H9 (cell line): Measurements from ENCODE around the gene NRG3. TPM values are rescaled to one million over a fixed set of nuclear protein-coding genes. Genes with fewer than 3 reads are reported as not detected.

Source experiments
- DNase-seq: peaks from one replicate; pipeline ENCODE4 v3.0.0-alpha.2; 2017
- H2AFZ ChIP-seq: one replicate; pipeline ENCODE4 v1.6.1; 2013; ENCODE audit warnings: mild to moderate bottlenecking, low read length, control low read depth, moderate library complexity
- H2AK5ac ChIP-seq: 2 replicates; pipeline ENCODE4 v1.6.1; 2013; ENCODE audit warnings: low read length, control low read depth, mixed read lengths; ENCODE audit not compliant: insufficient read length
- H2BK120ac ChIP-seq: one replicate; pipeline ENCODE4 v1.6.1; 2013; ENCODE audit warnings: low read depth, mild to moderate bottlenecking, low read length, control low read depth, inconsistent platforms; ENCODE audit not compliant: poor library complexity, severe bottlenecking
- H2BK12ac ChIP-seq: 2 replicates; pipeline ENCODE4 v1.6.1; 2013; ENCODE audit warnings: low read length, control low read depth, mixed read lengths, low read depth; ENCODE audit not compliant: insufficient read length
- H2BK15ac ChIP-seq: 2 replicates; pipeline ENCODE4 v1.6.1; 2013; ENCODE audit warnings: low read depth, low read length, control low read depth
- H2BK20ac ChIP-seq: one replicate; pipeline ENCODE4 v1.6.1; 2013; ENCODE audit warnings: low read depth, mild to moderate bottlenecking, low read length, control low read depth, inconsistent platforms; ENCODE audit not compliant: poor library complexity, severe bottlenecking
- H2BK5ac ChIP-seq: 2 replicates; pipeline ENCODE4 v1.6.1; 2013; ENCODE audit warnings: low read length, control low read depth, mixed read lengths; ENCODE audit not compliant: insufficient read length
- H3K14ac ChIP-seq: 2 replicates; pipeline ENCODE4 v1.6.1; 2013; ENCODE audit warnings: low read length, control low read depth; ENCODE audit not compliant: insufficient read depth
- H3K18ac ChIP-seq: 2 replicates; pipeline ENCODE4 v1.6.1; 2013; ENCODE audit warnings: low read depth, mild to moderate bottlenecking, mixed read lengths, low read length, control low read depth; ENCODE audit not compliant: insufficient read length
- H3K23ac ChIP-seq: 2 replicates; pipeline ENCODE4 v1.6.1; 2013; ENCODE audit warnings: low read length, control low read depth, mixed read lengths, low read depth; ENCODE audit not compliant: insufficient read length
- H3K23me2 ChIP-seq: 2 replicates; pipeline ENCODE4 v1.6.1; 2013; ENCODE audit warnings: low read depth, mild to moderate bottlenecking, mixed read lengths, low read length, control low read depth; ENCODE audit not compliant: insufficient read length, poor library complexity, severe bottlenecking
- H3K27ac ChIP-seq: 2 replicates; pipeline ENCODE4 v1.5.1; 2013; ENCODE audit warnings: low read length, control low read depth, mixed read lengths, low read depth; ENCODE audit not compliant: insufficient read length
- H3K27me3 ChIP-seq: 2 replicates; pipeline ENCODE4 v1.6.1; 2013; ENCODE audit warnings: low read length, control low read depth, inconsistent platforms; ENCODE audit not compliant: insufficient read depth
- H3K4ac ChIP-seq: 2 replicates; pipeline ENCODE4 v1.6.1; 2013; ENCODE audit warnings: low read depth, mild to moderate bottlenecking, control low read depth, inconsistent platforms, low read length, moderate library complexity
- H3K4me1 ChIP-seq: 2 replicates; pipeline ENCODE4 v1.6.1; 2013; ENCODE audit warnings: low read length, control low read depth, inconsistent platforms; ENCODE audit not compliant: insufficient read depth
- H3K4me2 ChIP-seq: 2 replicates; pipeline ENCODE4 v1.6.1; 2013; ENCODE audit warnings: low read length, control low read depth, mixed read lengths; ENCODE audit not compliant: insufficient read length, insufficient read depth
- H3K56ac ChIP-seq: 2 replicates; pipeline ENCODE4 v1.6.1; 2013; ENCODE audit warnings: low read depth, mild to moderate bottlenecking, mixed read lengths, low read length, control low read depth; ENCODE audit not compliant: insufficient read length
- H3K79me1 ChIP-seq: 2 replicates; pipeline ENCODE4 v1.6.1; 2013; ENCODE audit warnings: low read depth, mild to moderate bottlenecking, moderate library complexity, low read length, control low read depth, inconsistent platforms; ENCODE audit not compliant: insufficient read depth, poor library complexity, severe bottlenecking
- H3K79me2 ChIP-seq: 2 replicates; pipeline ENCODE4 v1.6.1; 2013; ENCODE audit warnings: low read length, control low read depth, inconsistent platforms; ENCODE audit not compliant: insufficient read depth
- H3K9ac ChIP-seq: 2 replicates; pipeline ENCODE4 v1.6.1; 2013; ENCODE audit warnings: low read length, control low read depth, mixed read lengths; ENCODE audit not compliant: insufficient read length; ENCODE audit errors: extremely low read depth
- H3K9me3 ChIP-seq: one replicate; pipeline ENCODE4 v1.6.1; 2013; ENCODE audit warnings: low read depth, low read length, inconsistent platforms; ENCODE audit not compliant: control insufficient read depth
- H3T11ph ChIP-seq: one replicate; pipeline ENCODE4 v1.6.1; 2013; ENCODE audit warnings: mild to moderate bottlenecking, low read length, control low read depth, inconsistent platforms
- H4K20me1 ChIP-seq: one replicate; pipeline ENCODE4 v1.6.1; 2013; ENCODE audit not compliant: control insufficient read depth, insufficient read length, insufficient read depth
- H4K5ac ChIP-seq: 2 replicates; pipeline ENCODE4 v1.6.1; 2013; ENCODE audit warnings: low read depth, mild to moderate bottlenecking, mixed read lengths, low read length, control low read depth; ENCODE audit not compliant: insufficient read length
- H4K8ac ChIP-seq: replicated peaks from 2 replicates; pipeline ENCODE4 v1.6.1; 2013; ENCODE audit warnings: low read length, control low read depth, mixed read lengths, low read depth; ENCODE audit not compliant: insufficient read length
- H4K91ac ChIP-seq: 2 replicates; pipeline ENCODE4 v1.6.1; 2013; ENCODE audit warnings: low read depth, mild to moderate bottlenecking, moderate library complexity, mixed read lengths, low read length, control low read depth; ENCODE audit not compliant: insufficient read length
- H3K27ac Mint-ChIP-seq, 3 experiments: 2 replicates in 2 of 3; 3 replicates in 1 of 3; pipeline ENCODE4 v1.8.0; 2020 to 2021; ENCODE audit warnings: mixed read lengths in 3 of 3, mild to moderate bottlenecking in 1 of 3, moderate library complexity in 1 of 3
- H3K27me3 Mint-ChIP-seq: 2 replicates; pipeline ENCODE4 v1.8.0; 2021; ENCODE audit warnings: low read depth, mild to moderate bottlenecking, moderate library complexity, mixed read lengths
- H3K36me3 Mint-ChIP-seq, 3 experiments: 2 replicates in 2 of 3; 3 replicates in 1 of 3; pipeline ENCODE4 v1.8.0; 2020 to 2021; ENCODE audit warnings: low read depth in 3 of 3, mixed read lengths in 3 of 3; ENCODE audit not compliant: insufficient read depth in 1 of 3
- H3K4me1 Mint-ChIP-seq, 2 experiments: 2 replicates each; pipeline ENCODE4 v1.8.0; 2020; ENCODE audit warnings: mixed read lengths in 2 of 2
- H3K4me3 Mint-ChIP-seq, 2 experiments: 2 replicates in 1 of 2; 3 replicates in 1 of 2; pipeline ENCODE4 v1.8.0; 2020 to 2021; ENCODE audit warnings: mild to moderate bottlenecking in 2 of 2, mixed read lengths in 2 of 2, moderate library complexity in 1 of 2
- H3K9me3 Mint-ChIP-seq, 2 experiments: 2 replicates in 1 of 2; 3 replicates in 1 of 2; pipeline ENCODE4 v1.8.0; 2020; ENCODE audit warnings: mild to moderate bottlenecking in 2 of 2, mixed read lengths in 2 of 2, moderate library complexity in 1 of 2
- CTCF ChIP-seq: fragments of 200-600 bp; sonication (generic); conservative IDR thresholded peaks from 3 replicates; pipeline ENCODE4 v1.8.0; 2021; ENCODE audit warnings: antibody characterized with exemption, mild to moderate bottlenecking
- total RNA-seq: library from RNA; stranded (reverse); gene quantifications from 2 replicates; pipeline ENCODE4 v1.2.1, GENCODE V29; 2021

The NRG3 gene
- total RNA-seq, 1 experiment from 2014 or later: 1.6 TPM

- Mint-ChIP-seq H3K27me3 (no peaks in the 10 kb centered on the region), H3K27ac (peak overlapping the region in 2 of 3 experiments; percentile 62 to 74; a peak in 3 of 7 replicates)
- no peak overlapping the region for H3K4me2 ChIP-seq
Observed at GRCh38 chr10:82757901-82758300, 882.9 kb downstream of the NRG3 start.

More at GRCh38 chr10:82757901-82758300, 882.9 kb downstream of the NRG3 start:
- Histone ChIP-seq H3K56ac (no peak overlapping the region), H2AK5ac (no peak overlapping the region), H4K5ac (no peak overlapping the region), H3K9ac (no peak overlapping the region), H2BK15ac (no peak overlapping the region), H2AFZ (no peak overlapping the region), H4K91ac (no peak overlapping the region), H3K23me2 (no peaks in the 10 kb centered on the region), H3K4ac (no peak overlapping the region), H2BK5ac (no peak overlapping the region), H3K9me3 (no peaks in the 10 kb centered on the region), H4K8ac (no peak overlapping the region), H2BK20ac (no peak overlapping the region), H3K27me3 (no peaks in the 10 kb centered on the region), H3T11ph (no peak overlapping the region), H3K23ac (no peak overlapping the region), H3K27ac (no peak overlapping the region), H4K20me1 (no peaks in the 10 kb centered on the region), H3K79me2 (no peaks in the 10 kb centered on the region), H3K14ac (no peak overlapping the region), H3K4me1 (peaks cover 2% of the 10 kb centered on the region; the same call in 1 of the 2 replicates), H2BK12ac (no peak overlapping the region), H2BK120ac (no peak overlapping the region), H3K18ac (no peak overlapping the region), H3K79me1 (no peaks in the 10 kb centered on the region)
- TF ChIP-seq CTCF: no peak
- no peak for DNase-seq
- peaks cover 2 to 8% (median 2%) of the 10 kb centered on the region in 3 experiments; a peak in 3 of 7 replicates for H3K36me3 Mint-ChIP-seq
- peaks cover 0 to 2% of the 10 kb centered on the region in 2 experiments; a peak in 2 of 5 replicates for H3K9me3 Mint-ChIP-seq
- H3K4me1 Mint-ChIP-seq: peaks cover 41 to 46% of the 10 kb centered on the region in 2 experiments
- no peak overlapping the region for H3K4me3 Mint-ChIP-seq
